Dermis blood vessel endothelial cell (primary cell): ENCODE results near the gene EPS8. TPM values are rescaled to one million over a fixed set of nuclear protein-coding genes. Genes with fewer than 3 reads are reported as not detected.

Experiments
- DNase-seq: peaks from one replicate; pipeline ENCODE4 v3.0.0; 2010
- total RNA-seq: library from RNA; depleted of rRNA; stranded (reverse); fragments of >200 nt; gene quantifications from 2 replicates; pipeline ENCODE4 v1.2.3, GENCODE V29; 2014

EPS8 gene
- total RNA-seq, 1 donor from 2014 or later: 14.1 TPM

- DNase-seq: no peak
Observed at GRCh38 chr12:15688838-15689625, 100.2 kb downstream of the EPS8 start.

GRCh38 chr12:15688202-15688736, 100.9 kb downstream of the EPS8 start:
- no peak for DNase-seq

- no peak for DNase-seq
Observed at GRCh38 chr12:15687583-15687982, 101.6 kb downstream of the EPS8 start.

GRCh38 chr12:15684896-15685658, 104.1 kb downstream of the EPS8 start:
- DNase-seq: no peak

GRCh38 chr12:15682826-15683225, 106.4 kb downstream of the EPS8 start:
- no peak for DNase-seq

- DNase-seq: no peak
Observed at GRCh38 chr12:15679151-15679550, 110.0 kb downstream of the EPS8 start.

GRCh38 chr12:15677726-15678201, 111.4 kb downstream of the EPS8 start:
- DNase-seq: no peak

GRCh38 chr12:15677228-15677627, 112.0 kb downstream of the EPS8 start:
- no peak for DNase-seq

GRCh38 chr12:15672671-15673270, 116.4 kb downstream of the EPS8 start:
- no peak for DNase-seq

- no peak for DNase-seq
Observed at GRCh38 chr12:15670756-15671155, 118.4 kb downstream of the EPS8 start.

- no peak for DNase-seq
Observed at GRCh38 chr12:15669256-15669948, 119.8 kb downstream of the EPS8 start.

- DNase-seq: no peak
Observed at GRCh38 chr12:15664491-15664890, 124.7 kb downstream of the EPS8 start.

GRCh38 chr12:15662983-15663659, 126.1 kb downstream of the EPS8 start:
- no peak for DNase-seq

- peak; percentile 48 for DNase-seq
Observed at GRCh38 chr12:15662303-15662980, 126.7 kb downstream of the EPS8 start.

GRCh38 chr12:15651371-15651770, 137.8 kb downstream of the EPS8 start:
- DNase-seq: no peak

GRCh38 chr12:15650399-15651128, 138.6 kb downstream of the EPS8 start:
- DNase-seq: no peak

- no peak for DNase-seq
Observed at GRCh38 chr12:15649347-15649746, 139.8 kb downstream of the EPS8 start.

GRCh38 chr12:15648558-15648957, 140.6 kb downstream of the EPS8 start:
- no peak for DNase-seq

GRCh38 chr12:15646581-15646980, 142.6 kb downstream of the EPS8 start:
- DNase-seq: no peak

GRCh38 chr12:15644700-15645099, 144.5 kb downstream of the EPS8 start:
- DNase-seq: no peak

- DNase-seq: no peak
Observed at GRCh38 chr12:15638231-15638630, 151.0 kb downstream of the EPS8 start.
